Stimulated activated CD8-positive, alpha-beta memory T cell treated with anti-CD3 and anti-CD28 coated beads, Interleukin-4, amount 100 ng/mL, for 1 hour (primary cell): Measurements from ENCODE around the gene SYNE1.
"Not testable (repeated sequence)": the region's sequence is repeated elsewhere in the genome, so short reads cannot be mapped to it uniquely, and the experiment has no call there.

Experiments
- DNase-seq, 2 donors: peaks; one replicate each; pipeline ENCODE4 v3.0.0-alpha.2; 2020; ENCODE audit warnings: low read depth in 2 of 2, low spot score in 1 of 2

The SYNE1 gene

DNA sequence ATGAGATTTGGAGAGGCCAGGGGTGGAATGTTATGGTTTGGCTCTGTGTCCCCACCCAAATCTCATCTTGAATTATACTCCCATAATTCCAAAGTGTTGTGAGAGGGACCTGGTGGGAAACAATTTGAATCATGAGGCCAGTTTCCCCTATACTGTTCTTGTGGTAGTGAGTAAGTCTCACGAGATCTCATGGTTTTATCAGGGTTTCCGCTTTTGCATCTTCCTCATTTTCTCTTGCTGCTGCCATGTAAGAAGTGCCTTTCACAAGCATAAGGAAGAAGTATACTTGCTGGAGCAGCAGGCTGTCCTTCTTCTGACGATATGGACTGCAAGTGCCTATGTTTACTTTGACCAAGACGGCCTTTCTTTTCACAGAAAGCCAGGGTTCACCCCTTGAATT, 559.2 kb downstream of the SYNE1 start:
- DNase-seq: no peak

DNA sequence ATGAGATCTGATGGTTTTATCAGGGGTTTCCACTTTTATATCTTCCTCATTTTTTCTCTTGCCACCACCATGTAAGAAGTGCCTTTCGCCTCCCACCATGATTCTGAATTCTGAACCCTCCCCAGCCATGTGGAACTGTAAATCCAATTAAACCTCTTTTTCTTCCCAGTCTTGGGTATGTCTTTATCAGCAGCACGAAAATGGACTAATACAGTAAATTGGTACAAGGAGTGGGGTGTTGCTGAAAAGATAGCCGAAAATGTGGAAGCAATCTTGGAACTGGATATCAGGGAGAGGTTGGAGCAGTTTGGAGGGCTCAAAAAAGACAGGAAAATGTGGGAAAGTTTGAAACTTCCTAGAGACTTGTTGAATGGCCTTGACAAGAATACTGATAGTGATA, 560.9 kb downstream of the SYNE1 start:
- DNase-seq: not testable (repeated sequence)

DNA sequence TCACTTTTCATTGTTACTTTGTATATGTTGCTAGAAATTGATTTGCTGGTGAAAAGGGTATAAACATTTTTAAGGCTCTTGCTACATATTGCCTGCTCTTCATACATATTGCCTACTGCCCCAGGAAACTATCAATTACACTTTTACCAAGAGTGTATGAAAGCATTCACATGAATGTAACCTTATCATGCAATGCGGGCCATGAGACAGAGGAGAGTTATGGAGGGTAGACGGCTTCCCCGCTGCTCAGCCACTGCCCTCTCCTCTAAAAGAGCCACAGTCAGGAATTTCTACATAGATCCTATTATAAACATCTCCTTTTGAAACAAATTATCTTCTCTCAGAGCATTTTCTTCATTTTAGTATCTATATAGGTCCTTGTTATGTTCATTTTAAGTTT, 565.3 kb downstream of the SYNE1 start:
- no peak for DNase-seq
